Smooth muscle cell (in vitro differentiated cells): ENCODE results near the gene LAMA3. TPM values are rescaled to one million over a fixed set of nuclear protein-coding genes. Genes with fewer than 3 reads are reported as not detected.

Experiments used
- DNase-seq: peaks from one replicate; lab custom pipeline; 2025; ENCODE audit not compliant: unreplicated experiment; lab: John Stamatoyannopoulos, UW
- H2AFZ ChIP-seq: fragments of 200-600 bp; sonication (generic); 2 replicates; pipeline ENCODE4 v1.6.0; 2016; ENCODE audit warnings: antibody characterized with exemption, low read depth, mild to moderate bottlenecking
- H3F3A ChIP-seq: fragments of 200-600 bp; sonication (generic); 2 replicates; pipeline ENCODE4 v1.6.0; 2017; ENCODE audit warnings: antibody characterized with exemption, low read depth
- H3K27ac ChIP-seq: fragments of 200-600 bp; sonication (generic); 2 replicates; pipeline ENCODE4 v1.5.1; 2016; ENCODE audit warnings: low read depth, mild to moderate bottlenecking
- H3K27me3 ChIP-seq: fragments of 200-600 bp; sonication (generic); 2 replicates; pipeline ENCODE4 v1.6.1; 2016; ENCODE audit warnings: low read depth, mild to moderate bottlenecking
- H3K36me3 ChIP-seq: fragments of 200-600 bp; sonication (generic); 2 replicates; pipeline ENCODE4 v1.5.1; 2016; ENCODE audit warnings: low read depth
- H3K4me1 ChIP-seq: fragments of 200-600 bp; sonication (generic); 2 replicates; pipeline ENCODE4 v1.5.1; 2016; ENCODE audit warnings: low read depth
- H3K4me2 ChIP-seq: fragments of 200-600 bp; sonication (generic); 2 replicates; pipeline ENCODE4 v1.6.0; 2016; ENCODE audit warnings: mild to moderate bottlenecking
- H3K4me3 ChIP-seq: fragments of 200-600 bp; sonication (generic); 2 replicates; pipeline ENCODE4 v1.5.1; 2016; ENCODE audit warnings: mild to moderate bottlenecking
- H3K79me2 ChIP-seq: fragments of 200-600 bp; sonication (generic); 2 replicates; pipeline ENCODE4 v1.6.0; 2016; ENCODE audit warnings: low read depth, mild to moderate bottlenecking
- H3K9ac ChIP-seq: fragments of 200-600 bp; sonication (generic); 2 replicates; pipeline ENCODE4 v1.6.0; 2016; ENCODE audit warnings: low read depth
- H3K9me3 ChIP-seq: fragments of 200-600 bp; sonication (generic); replicated peaks from 2 replicates; pipeline ENCODE4 v1.5.1; 2016; ENCODE audit warnings: low read depth
- H4K20me1 ChIP-seq: fragments of 200-600 bp; sonication (generic); 2 replicates; pipeline ENCODE4 v1.6.0; 2016; ENCODE audit warnings: low read depth
- CTCF ChIP-seq: fragments of 200-600 bp; sonication (generic); IDR thresholded peaks from 2 replicates; pipeline ENCODE4 v1.5.1; 2017; ENCODE audit warnings: borderline replicate concordance, mild to moderate bottlenecking, antibody characterized with exemption; ENCODE audit not compliant: insufficient read depth, poor library complexity, severe bottlenecking
- WGBS: methylation state at CpG from one replicate; pipeline ENCODE4 v1.1.7; 2016; ENCODE audit warnings: low lambda C conversion rate; 5-methylcytosine and 5-hydroxymethylcytosine counted together
- polyA plus RNA-seq: library from polyadenylated mRNA; unstranded; fragments of >200 nt; fragmentation: Nextera tagmentation; extraction: Ambion mirVana; gene quantifications from 2 replicates; pipeline ENCODE4 v1.2.1, GENCODE V29; 2016
- total RNA-seq: library from RNA; depleted of rRNA; stranded (reverse); fragments of >200 nt; gene quantifications from 2 replicates; pipeline ENCODE4 v1.2.3, GENCODE V29; 2014

Gene LAMA3
- total and polyA plus RNA-seq, 2 experiments from 2014 or later = 7.8 to 23.1 TPM

- H3F3A ChIP-seq = no peaks in the 10 kb centered on the region
- H3K9me3 ChIP-seq = no peaks in the 10 kb centered on the region
- peaks cover 37% of the 10 kb centered on the region for H3K27me3 ChIP-seq
- no peak overlapping the region for H3K9ac ChIP-seq
- no peak overlapping the region for H3K4me3 ChIP-seq
- TF ChIP-seq CTCF = no peak
- H3K36me3 ChIP-seq = no peaks in the 10 kb centered on the region
- no peak overlapping the region for H2AFZ ChIP-seq
- WGBS = 43% methylated on average over 5 of the region's 5 CpGs
- H3K79me2 ChIP-seq = no peaks in the 10 kb centered on the region
- peak overlapping the region; percentile 54 for H3K4me2 ChIP-seq
- no peaks in the 10 kb centered on the region for H4K20me1 ChIP-seq
- H3K4me1 ChIP-seq = peaks cover 7% of the 10 kb centered on the region
- H3K27ac ChIP-seq = peak overlapping the region; percentile 37
- no peak for DNase-seq
These were observed 4.6 kb upstream of the LAMA3 start for GRCh38 chr18:23684515-23685197.

- H3F3A ChIP-seq = no peaks in the 10 kb centered on the region
- H3K79me2 ChIP-seq = no peaks in the 10 kb centered on the region
- no peaks in the 10 kb centered on the region for H3K9me3 ChIP-seq
- H3K4me1 ChIP-seq = peaks cover 7% of the 10 kb centered on the region
- H2AFZ ChIP-seq = no peak overlapping the region
- H3K36me3 ChIP-seq = no peaks in the 10 kb centered on the region
- WGBS = 65% methylated on average over 5 of the region's 5 CpGs
- no peaks in the 10 kb centered on the region for H4K20me1 ChIP-seq
- no peak for TF ChIP-seq CTCF
- H3K27ac ChIP-seq = no peak overlapping the region
- H3K9ac ChIP-seq = no peak overlapping the region
- H3K27me3 ChIP-seq = peaks cover 52% of the 10 kb centered on the region
- peak overlapping the region; percentile 59 for H3K4me3 ChIP-seq
- no peak for DNase-seq
- peak overlapping the region; percentile 93 for H3K4me2 ChIP-seq
These were observed 725 bp upstream of the LAMA3 start for GRCh38 chr18:23688528-23688927.

- peak overlapping the region; percentile 59 for H3K4me3 ChIP-seq
- no peaks in the 10 kb centered on the region for H3K36me3 ChIP-seq
- H3F3A ChIP-seq = peaks cover 8% of the 10 kb centered on the region
- no peaks in the 10 kb centered on the region for H3K79me2 ChIP-seq
- H3K4me1 ChIP-seq = peaks cover 7% of the 10 kb centered on the region
- H3K27me3 ChIP-seq = peaks cover 52% of the 10 kb centered on the region
- no peak overlapping the region for H3K9ac ChIP-seq
- peak overlapping the region; percentile 35 for H2AFZ ChIP-seq
- no peak for TF ChIP-seq CTCF
- DNase-seq = no peak
- peak overlapping the region; percentile 93 for H3K4me2 ChIP-seq
- H3K9me3 ChIP-seq = no peaks in the 10 kb centered on the region
- H4K20me1 ChIP-seq = no peaks in the 10 kb centered on the region
- 5% methylated on average over 62 of the region's 85 CpGs for WGBS
- H3K27ac ChIP-seq = no peak overlapping the region
These were observed 607 bp downstream of the LAMA3 start for GRCh38 chr18:23689616-23690504.
